Activated T-cell treated with anti-CD3 and anti-CD28 coated beads, Interleukin-2, amount 50 U/mL, for 4 hours (primary cell): ENCODE measurements around the gene PAM. TPM values are rescaled to one million over a fixed set of nuclear protein-coding genes. Genes with fewer than 3 reads are reported as not detected.

Experiments
- ATAC-seq, 2 donors: fragments of 200-7000 bp; cut with Tn5 transposase; one replicate each; pipeline ENCODE4 v1.10.0; 2021
- DNase-seq: peaks from one replicate; pipeline ENCODE4 v3.0.0-alpha.2; 2020
- H3K27me3 Mint-ChIP-seq: one replicate; pipeline ENCODE4 v1.8.0; 2021; ENCODE audit warnings: low read depth, mixed read lengths
- H3K36me3 Mint-ChIP-seq: one replicate; pipeline ENCODE4 v1.8.0; 2022; ENCODE audit warnings: mixed read lengths; ENCODE audit not compliant: insufficient read depth
- H3K4me1 Mint-ChIP-seq: one replicate; pipeline ENCODE4 v1.8.0; 2021; ENCODE audit warnings: low read depth, mixed read lengths
- H3K4me3 Mint-ChIP-seq: one replicate; pipeline ENCODE4 v1.8.0; 2021; ENCODE audit warnings: mild to moderate bottlenecking, moderate library complexity, mixed read lengths
- H3K9me3 Mint-ChIP-seq: one replicate; pipeline ENCODE4 v1.8.0; 2021; ENCODE audit warnings: mixed read lengths
- total RNA-seq, 3 donors: library from RNA; stranded (reverse); gene quantifications; one replicate each; pipeline ENCODE4 v1.2.1, GENCODE V29; 2021

PAM gene
- total RNA-seq, 3 donors from 2014 or later: 50.9 to 56.2 (median 55.7) TPM

DNA sequence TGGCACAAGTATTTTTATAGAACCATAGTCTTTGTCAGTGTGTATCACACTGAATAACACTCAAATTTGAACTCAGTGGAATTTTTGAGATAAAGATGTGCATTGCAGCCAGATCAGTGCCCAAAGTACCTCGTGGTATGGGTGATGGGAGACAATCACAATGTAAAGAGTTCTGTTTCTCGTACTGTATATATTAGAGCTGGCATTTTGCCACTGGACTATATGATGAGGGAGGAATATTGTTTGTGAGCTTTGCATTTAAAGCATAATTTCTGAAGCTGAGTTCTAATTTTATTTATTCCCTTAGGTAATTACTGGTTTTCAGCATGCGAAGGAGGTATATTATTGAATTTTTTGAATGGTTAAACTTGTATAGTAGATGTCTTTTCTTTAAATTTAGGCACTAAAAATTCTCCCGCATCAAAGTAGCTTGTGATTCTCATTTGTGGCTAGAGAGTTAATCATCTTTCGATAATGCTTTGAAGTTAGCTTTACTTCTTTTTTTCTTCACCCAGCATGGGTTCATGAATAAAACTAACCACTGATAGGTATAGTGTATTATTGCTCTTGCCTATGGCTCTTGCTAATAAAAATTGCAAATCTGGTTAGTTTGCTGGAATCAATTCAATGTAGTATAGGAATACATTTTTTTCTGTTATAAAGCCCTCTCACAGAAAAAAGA lies 43.1 kb downstream of the PAM start:
- H3K36me3 Mint-ChIP-seq: peaks cover 5% of the 10 kb centered on the region
- H3K9me3 Mint-ChIP-seq: no peaks in the 10 kb centered on the region
- H3K27me3 Mint-ChIP-seq: no peaks in the 10 kb centered on the region
- peaks cover 42% of the 10 kb centered on the region for H3K4me1 Mint-ChIP-seq
- H3K4me3 Mint-ChIP-seq: no peak overlapping the region
- DNase-seq (no peak), ATAC-seq (no peak)

- H3K4me1 Mint-ChIP-seq: peaks cover 42% of the 10 kb centered on the region
Observed at GRCh38 chr5:102799017-102799416, 43.9 kb downstream of the PAM start.

GRCh38 chr5:102800427-102800826 lies 45.3 kb downstream of the PAM start:
- no peak for DNase-seq
- no peak overlapping the region for H3K4me3 Mint-ChIP-seq
- H3K27me3 Mint-ChIP-seq: no peaks in the 10 kb centered on the region
- H3K4me1 Mint-ChIP-seq: peaks cover 44% of the 10 kb centered on the region
- peaks cover 7% of the 10 kb centered on the region for H3K36me3 Mint-ChIP-seq
- H3K9me3 Mint-ChIP-seq: no peaks in the 10 kb centered on the region
- no peak for ATAC-seq

More at GRCh38 chr5:102799017-102799416, 43.9 kb downstream of the PAM start:
- Mint-ChIP-seq H3K27me3 (no peaks in the 10 kb centered on the region), H3K4me3 (no peak overlapping the region), H3K9me3 (no peaks in the 10 kb centered on the region), H3K36me3 (peaks cover 5% of the 10 kb centered on the region)
- no peak for DNase-seq
- no peak for ATAC-seq

DNA sequence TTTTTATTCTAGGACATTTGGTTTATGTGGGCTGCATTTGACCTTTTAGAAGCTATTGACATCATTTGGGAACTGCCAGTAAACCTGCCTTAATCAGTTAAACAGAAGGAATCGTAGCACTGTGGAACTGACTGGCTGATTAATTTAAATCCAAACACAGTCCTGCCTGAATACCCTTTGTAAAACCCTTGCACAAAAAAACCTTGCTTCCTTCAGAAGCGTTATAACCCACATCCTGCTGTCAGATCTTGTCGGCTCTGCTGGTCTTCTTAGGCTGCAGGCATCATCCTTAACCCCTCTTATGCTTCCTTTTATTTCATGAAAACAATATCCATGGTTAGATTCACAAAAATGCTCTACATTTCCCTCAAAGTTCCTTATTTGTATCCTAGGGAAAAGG lies 46.3 kb downstream of the PAM start:
- ATAC-seq: no peak
- H3K4me3 Mint-ChIP-seq: no peak overlapping the region
- no peaks in the 10 kb centered on the region for H3K9me3 Mint-ChIP-seq
- no peak for DNase-seq
- H3K27me3 Mint-ChIP-seq: no peaks in the 10 kb centered on the region
- peaks cover 8% of the 10 kb centered on the region for H3K36me3 Mint-ChIP-seq
- H3K4me1 Mint-ChIP-seq: peaks cover 47% of the 10 kb centered on the region

DNA sequence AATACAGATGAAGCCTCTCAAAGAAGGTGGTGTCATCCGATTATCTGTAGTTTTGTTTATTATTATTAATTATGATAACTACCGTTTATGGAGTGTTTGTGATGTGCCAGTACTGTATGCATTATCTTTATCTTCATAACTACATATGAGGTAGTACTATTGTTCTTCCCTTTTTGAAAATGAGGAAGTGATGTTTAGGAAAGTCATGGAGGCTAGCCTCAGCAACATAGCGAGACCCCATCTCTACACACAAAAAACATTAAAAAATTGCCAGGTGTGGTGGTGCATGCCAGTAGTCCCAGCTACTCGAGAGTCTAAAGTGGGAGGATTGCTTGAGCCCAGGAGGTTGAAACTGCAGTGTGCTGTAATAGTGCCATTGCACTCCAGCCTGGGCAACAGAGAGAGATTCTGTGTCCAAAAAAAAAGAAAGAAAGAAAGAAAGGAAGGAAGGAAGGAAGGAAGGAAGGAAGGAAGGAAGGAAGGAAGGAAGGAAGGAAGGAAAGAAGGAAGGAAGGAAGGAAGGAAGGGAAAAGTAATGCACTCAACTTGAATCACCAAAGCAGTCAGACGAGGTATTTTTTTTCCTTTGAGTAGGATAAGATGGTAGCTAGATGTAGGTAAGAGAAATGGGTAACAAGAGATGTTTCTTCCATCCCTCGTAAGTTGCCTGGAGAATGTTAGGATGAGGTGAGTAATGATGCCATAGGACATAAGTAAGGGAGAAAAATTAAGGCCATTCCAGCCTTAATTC lies 47.8 kb downstream of the PAM start:
- no peak overlapping the region for H3K4me3 Mint-ChIP-seq
- ATAC-seq: no peak
- peaks cover 8% of the 10 kb centered on the region for H3K36me3 Mint-ChIP-seq
- no peaks in the 10 kb centered on the region for H3K27me3 Mint-ChIP-seq
- no peaks in the 10 kb centered on the region for H3K9me3 Mint-ChIP-seq
- DNase-seq: no peak
- peaks cover 42% of the 10 kb centered on the region for H3K4me1 Mint-ChIP-seq

GRCh38 chr5:102807878-102808502 lies 52.9 kb downstream of the PAM start:
- no peak overlapping the region for H3K4me3 Mint-ChIP-seq
- no peaks in the 10 kb centered on the region for H3K27me3 Mint-ChIP-seq
- DNase-seq: no peak
- peaks cover 12% of the 10 kb centered on the region for H3K36me3 Mint-ChIP-seq
- H3K9me3 Mint-ChIP-seq: no peaks in the 10 kb centered on the region
- H3K4me1 Mint-ChIP-seq: peaks cover 9% of the 10 kb centered on the region
- ATAC-seq: no peak

GRCh38 chr5:102809033-102809432 lies 53.9 kb downstream of the PAM start:
- no peaks in the 10 kb centered on the region for H3K9me3 Mint-ChIP-seq
- H3K4me1 Mint-ChIP-seq: peaks cover 9% of the 10 kb centered on the region
- H3K36me3 Mint-ChIP-seq: peaks cover 12% of the 10 kb centered on the region
- no peaks in the 10 kb centered on the region for H3K27me3 Mint-ChIP-seq
- no peak for DNase-seq
- H3K4me3 Mint-ChIP-seq: no peak overlapping the region
- ATAC-seq: no peak

- Mint-ChIP-seq H3K36me3 (peaks cover 9% of the 10 kb centered on the region), H3K27me3 (no peaks in the 10 kb centered on the region), H3K9me3 (no peaks in the 10 kb centered on the region), H3K4me1 (peaks cover 17% of the 10 kb centered on the region), H3K4me3 (no peak overlapping the region)
- ATAC-seq: no peak
- DNase-seq: no peak
Observed at GRCh38 chr5:102811972-102812371, 56.9 kb downstream of the PAM start.

DNA sequence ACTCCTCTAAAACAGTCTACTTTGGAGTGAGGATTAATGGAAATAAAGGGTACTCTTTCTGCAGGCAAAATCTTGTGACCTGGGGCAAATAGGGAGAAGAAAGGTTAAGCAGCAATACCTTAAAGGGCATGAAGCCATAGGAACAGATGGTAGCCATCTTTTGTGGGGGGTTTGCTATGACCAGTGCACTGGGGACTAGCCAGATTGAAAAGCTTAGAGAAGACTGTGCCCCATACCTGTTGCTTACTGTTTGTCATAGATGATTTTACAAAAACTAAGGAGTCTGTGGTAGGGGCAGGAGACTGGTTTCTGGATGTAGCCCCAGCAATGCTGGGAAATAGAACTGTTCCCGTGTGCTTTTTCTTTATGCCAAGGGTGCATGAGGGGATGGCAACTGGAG lies 58.6 kb downstream of the PAM start:
- Mint-ChIP-seq H3K9me3 (no peaks in the 10 kb centered on the region), H3K4me3 (no peak overlapping the region), H3K4me1 (peaks cover 12% of the 10 kb centered on the region), H3K36me3 (peaks cover 3% of the 10 kb centered on the region), H3K27me3 (no peaks in the 10 kb centered on the region)
- DNase-seq (no peak), ATAC-seq (no peak)

DNA sequence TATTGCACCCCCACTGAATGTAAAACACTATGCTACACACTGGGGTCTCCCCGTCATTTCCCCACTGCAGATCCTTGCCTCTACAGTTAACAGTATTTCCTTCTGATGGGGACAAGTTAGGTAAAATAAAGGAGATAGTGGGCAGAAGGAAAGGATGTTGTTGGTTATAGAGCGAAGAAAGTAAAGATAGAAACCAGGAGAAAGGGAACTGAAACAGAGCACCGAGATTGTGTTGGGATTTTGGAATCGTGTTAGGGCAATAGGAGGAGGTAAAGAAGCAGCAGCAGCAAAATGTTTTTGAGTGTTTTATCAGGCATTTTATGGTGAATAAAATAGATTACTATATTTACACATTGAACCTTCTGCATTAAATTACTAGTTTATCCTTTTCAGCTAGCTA lies 60.0 kb downstream of the PAM start:
- ATAC-seq: no peak
- Mint-ChIP-seq H3K27me3 (no peaks in the 10 kb centered on the region), H3K4me1 (peaks cover 12% of the 10 kb centered on the region)

DNA sequence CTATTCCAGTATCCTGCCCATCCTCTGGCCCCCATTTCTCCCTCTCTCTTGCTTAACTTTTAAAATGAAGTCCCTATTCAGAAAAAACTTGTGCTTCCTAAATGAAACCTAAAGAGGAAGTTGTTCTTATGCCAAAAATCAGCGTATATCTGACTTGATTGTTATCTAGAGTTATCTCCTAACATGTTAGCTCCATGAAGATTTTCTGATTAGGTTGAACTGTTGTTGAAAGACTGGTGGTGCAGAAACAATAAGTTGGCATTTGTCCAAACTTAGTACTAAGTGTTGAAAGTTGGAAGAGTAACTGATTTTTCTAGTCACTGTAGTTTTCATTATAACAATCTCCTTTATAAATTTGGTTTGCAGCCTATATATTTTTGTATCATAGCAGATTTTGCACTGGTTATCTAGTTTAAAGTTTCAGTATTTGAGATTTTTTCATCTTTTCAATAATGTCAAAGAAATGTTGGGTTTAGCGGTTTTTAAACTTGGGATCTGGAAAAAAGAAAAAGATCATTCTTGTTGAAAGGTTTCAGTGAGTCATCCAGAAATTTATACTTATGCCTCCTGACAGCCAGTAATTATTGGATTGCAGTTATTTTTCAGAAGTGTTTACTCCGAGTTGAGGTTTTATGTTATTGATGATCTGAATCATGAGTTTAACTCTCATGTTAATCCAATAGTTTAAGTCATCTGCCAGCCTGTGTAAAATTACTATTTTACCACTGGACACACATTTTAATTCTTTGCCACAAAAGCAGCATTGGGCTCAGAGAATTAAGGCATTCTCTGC lies 60.6 kb downstream of the PAM start:
- H3K9me3 Mint-ChIP-seq: no peaks in the 10 kb centered on the region
- no peak overlapping the region for H3K4me3 Mint-ChIP-seq
- no peak for ATAC-seq

More for the DNA sequence above, 60.0 kb downstream of the PAM start:
- Mint-ChIP-seq H3K9me3 (no peaks in the 10 kb centered on the region), H3K36me3 (peaks cover 3% of the 10 kb centered on the region), H3K4me3 (no peak overlapping the region)
- DNase-seq: no peak

GRCh38 chr5:102818345-102818744 lies 63.2 kb downstream of the PAM start:
- Mint-ChIP-seq H3K4me3 (no peak overlapping the region), H3K9me3 (no peaks in the 10 kb centered on the region), H3K4me1 (peaks cover 17% of the 10 kb centered on the region), H3K27me3 (no peaks in the 10 kb centered on the region), H3K36me3 (no peaks in the 10 kb centered on the region)
- ATAC-seq: no peak
- DNase-seq: no peak

More for the DNA sequence above, 60.6 kb downstream of the PAM start:
- Mint-ChIP-seq H3K36me3 (peaks cover 3% of the 10 kb centered on the region), H3K4me1 (peaks cover 12% of the 10 kb centered on the region), H3K27me3 (no peaks in the 10 kb centered on the region)
- DNase-seq: no peak

GRCh38 chr5:102818934-102819333 lies 63.8 kb downstream of the PAM start:
- H3K4me3 Mint-ChIP-seq: no peak overlapping the region
- no peaks in the 10 kb centered on the region for H3K9me3 Mint-ChIP-seq
- H3K27me3 Mint-ChIP-seq: no peaks in the 10 kb centered on the region
- DNase-seq: no peak
- no peaks in the 10 kb centered on the region for H3K36me3 Mint-ChIP-seq
- H3K4me1 Mint-ChIP-seq: peaks cover 17% of the 10 kb centered on the region
- no peak for ATAC-seq

- ATAC-seq: no peak
- DNase-seq: no peak
- Mint-ChIP-seq H3K36me3 (no peaks in the 10 kb centered on the region), H3K9me3 (no peaks in the 10 kb centered on the region), H3K27me3 (no peaks in the 10 kb centered on the region), H3K4me1 (peaks cover 17% of the 10 kb centered on the region), H3K4me3 (no peak overlapping the region)
Observed at GRCh38 chr5:102819634-102820033, 64.5 kb downstream of the PAM start.
